Measurements from ENCODE around the gene SPDYE6. TPM values are rescaled to one million over a fixed set of nuclear protein-coding genes. Genes with fewer than 3 reads are reported as not detected.

Gene SPDYE6
- polyA plus RNA-seq, 1 donor from 2014 or later = not detected

DNA sequence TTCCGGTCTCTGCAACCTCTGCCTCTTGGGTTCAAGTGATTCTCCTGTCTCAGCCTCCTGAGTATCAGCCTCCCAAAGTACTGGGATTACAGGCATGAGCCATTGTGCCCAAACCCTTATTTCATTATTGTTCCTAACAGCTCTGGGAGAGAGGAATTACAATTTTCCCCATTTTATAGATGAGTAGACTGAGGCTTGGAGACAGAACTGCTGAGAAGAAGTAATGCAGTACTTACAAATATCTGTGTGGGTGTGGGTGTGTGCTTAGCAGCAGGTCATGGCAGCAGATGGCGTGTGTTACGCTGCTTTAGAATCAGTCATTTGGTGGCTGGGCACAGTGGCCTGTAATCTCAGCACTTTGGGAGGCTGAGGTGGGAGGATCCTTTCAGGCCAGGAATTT is 47.3 kb upstream of the SPDYE6 start:
- Histone ChIP-seq H3K79me2 (replicated peaks; ENCODE audit: insufficient read depth, low read length) (no peaks in the 10 kb centered on the region), H3K9ac (ENCODE audit: low read length) (no peak overlapping the region), H3K4me2 (ENCODE audit: low read length) (no peak overlapping the region), H3K9me3 (ENCODE audit: low read length) (no peaks in the 10 kb centered on the region), H3K9me2 (ENCODE audit: insufficient read depth, low read length) (no peaks in the 10 kb centered on the region), H2AFZ (ENCODE audit: low read depth, low read length) (no peak overlapping the region), H3F3A (ENCODE audit: insufficient read depth, low read length, poor library complexity, severe bottlenecking) (no peaks in the 10 kb centered on the region), H3K4me3 (ENCODE audit: low read length) (no peak overlapping the region), H3K36me3 (ENCODE audit: insufficient read depth, low read length) (peaks cover 17% of the 10 kb centered on the region), H4K20me1 (ENCODE audit: insufficient read depth) (no peaks in the 10 kb centered on the region), H3K27me3 (ENCODE audit: insufficient read depth, low read depth, low read length) (no peaks in the 10 kb centered on the region), H3K27ac (ENCODE audit: low read length) (no peak overlapping the region)
- TF ChIP-seq EP300 (conservative IDR thresholded peaks at IDR 0.05; ENCODE audit: poor library complexity, severe bottlenecking) (no peak), REST (IDR thresholded peaks at IDR 0.05; ENCODE audit: borderline replicate concordance) (no peak), CTCF (IDR thresholded peaks at IDR 0.05; ENCODE audit: poor library complexity, severe bottlenecking) (no peak), POLR2AphosphoS5 (IDR thresholded peaks at IDR 0.05) (no peak), MXI1 (conservative IDR thresholded peaks at IDR 0.05; ENCODE audit: poor library complexity, severe bottlenecking) (no peak), TAF1 (IDR thresholded peaks at IDR 0.05; ENCODE audit: low read depth) (no peak), EZH2 (IDR thresholded peaks at IDR 0.05; ENCODE audit: borderline replicate concordance, insufficient read depth, low read length, poor library complexity, severe bottlenecking) (no peak), RAD21 (conservative IDR thresholded peaks at IDR 0.05) (no peak), SMC3 (conservative IDR thresholded peaks at IDR 0.05; ENCODE audit: poor library complexity) (no peak)

- Histone ChIP-seq H3K4me2 (ENCODE audit: low read length) (no peak overlapping the region), H3K9me2 (ENCODE audit: insufficient read depth, low read length) (no peaks in the 10 kb centered on the region), H4K20me1 (ENCODE audit: insufficient read depth) (no peaks in the 10 kb centered on the region), H3K27me3 (ENCODE audit: insufficient read depth, low read depth, low read length) (no peaks in the 10 kb centered on the region), H3K4me3 (ENCODE audit: low read length) (no peak overlapping the region), H3K79me2 (replicated peaks; ENCODE audit: insufficient read depth, low read length) (peaks cover 6% of the 10 kb centered on the region), H3K9me3 (ENCODE audit: low read length) (no peaks in the 10 kb centered on the region), H3F3A (ENCODE audit: insufficient read depth, low read length, poor library complexity, severe bottlenecking) (peaks cover 3% of the 10 kb centered on the region), H3K36me3 (ENCODE audit: insufficient read depth, low read length) (peaks cover 3% of the 10 kb centered on the region), H3K9ac (ENCODE audit: low read length) (no peak overlapping the region), H2AFZ (ENCODE audit: low read depth, low read length) (no peak overlapping the region), H3K27ac (ENCODE audit: low read length) (no peak overlapping the region)
- TF ChIP-seq CTCF (IDR thresholded peaks at IDR 0.05; ENCODE audit: poor library complexity, severe bottlenecking) (no peak), REST (IDR thresholded peaks at IDR 0.05; ENCODE audit: borderline replicate concordance) (no peak), POLR2AphosphoS5 (IDR thresholded peaks at IDR 0.05) (no peak), EZH2 (IDR thresholded peaks at IDR 0.05; ENCODE audit: borderline replicate concordance, insufficient read depth, low read length, poor library complexity, severe bottlenecking) (no peak), EP300 (conservative IDR thresholded peaks at IDR 0.05; ENCODE audit: poor library complexity, severe bottlenecking) (no peak), TAF1 (IDR thresholded peaks at IDR 0.05; ENCODE audit: low read depth) (no peak), SMC3 (conservative IDR thresholded peaks at IDR 0.05; ENCODE audit: poor library complexity) (no peak), RAD21 (conservative IDR thresholded peaks at IDR 0.05) (no peak), MXI1 (conservative IDR thresholded peaks at IDR 0.05; ENCODE audit: poor library complexity, severe bottlenecking) (no peak)
Measured at GRCh38 chr7:102400360-102400759, 44.1 kb upstream of the SPDYE6 start.

All from neural cell (in vitro differentiated cells).